Stimulated activated CD4-positive, alpha-beta T cell treated with anti-CD3 and anti-CD28 coated beads, Interleukin-2, amount 100 ng/mL, for 4 hours (primary cell): Measurements from ENCODE around the gene KRTAP5-3.
"Not testable (repeated sequence)": the region's sequence is repeated elsewhere in the genome, so short reads cannot be mapped to it uniquely, and the experiment has no call there.

Source experiments
- DNase-seq: peaks from one replicate; pipeline ENCODE4 v3.0.0-alpha.2; 2020; ENCODE audit warnings: low read depth

Gene KRTAP5-3

DNA sequence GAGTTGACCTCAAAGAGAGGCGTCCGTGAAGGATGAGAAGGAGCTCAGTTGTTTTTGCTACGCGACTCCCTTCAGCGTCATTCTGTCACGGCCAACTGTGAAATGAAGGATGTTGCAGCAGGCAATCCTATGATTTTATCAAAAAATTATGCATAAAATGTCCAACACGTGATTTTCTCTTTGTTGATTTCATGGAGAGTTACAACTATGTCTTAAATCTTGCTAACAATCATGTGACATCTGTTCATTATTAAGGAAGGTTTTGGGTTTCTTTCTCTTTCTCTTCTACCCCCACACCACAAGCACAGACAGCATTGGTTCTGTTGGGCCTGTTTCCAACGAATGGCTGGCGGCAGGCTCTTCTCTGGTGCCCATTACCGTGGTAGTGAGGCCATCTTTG, 10.0 kb upstream of the KRTAP5-3 start:
- DNase-seq = no peak

DNA sequence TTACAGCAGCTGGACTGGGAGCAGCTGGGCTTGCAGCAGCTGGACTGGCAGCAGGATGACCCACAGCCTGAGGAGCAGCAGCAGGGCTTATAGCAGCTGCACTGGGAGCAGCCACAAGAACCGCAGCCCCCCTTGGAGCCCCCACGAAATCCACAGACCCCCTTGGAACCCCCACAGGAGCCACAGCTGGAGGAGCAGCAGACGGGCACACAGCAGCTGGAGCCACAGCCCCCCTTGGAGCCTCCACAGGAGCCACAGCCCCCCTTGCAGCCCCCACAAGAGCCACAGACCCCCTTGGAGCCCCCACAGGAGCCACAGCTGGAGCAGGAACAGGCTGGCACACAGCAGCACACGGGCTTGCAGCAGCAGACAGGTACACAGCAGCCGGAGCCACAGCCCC, 362 bp downstream of the KRTAP5-3 start:
- not testable (repeated sequence) for DNase-seq

DNA sequence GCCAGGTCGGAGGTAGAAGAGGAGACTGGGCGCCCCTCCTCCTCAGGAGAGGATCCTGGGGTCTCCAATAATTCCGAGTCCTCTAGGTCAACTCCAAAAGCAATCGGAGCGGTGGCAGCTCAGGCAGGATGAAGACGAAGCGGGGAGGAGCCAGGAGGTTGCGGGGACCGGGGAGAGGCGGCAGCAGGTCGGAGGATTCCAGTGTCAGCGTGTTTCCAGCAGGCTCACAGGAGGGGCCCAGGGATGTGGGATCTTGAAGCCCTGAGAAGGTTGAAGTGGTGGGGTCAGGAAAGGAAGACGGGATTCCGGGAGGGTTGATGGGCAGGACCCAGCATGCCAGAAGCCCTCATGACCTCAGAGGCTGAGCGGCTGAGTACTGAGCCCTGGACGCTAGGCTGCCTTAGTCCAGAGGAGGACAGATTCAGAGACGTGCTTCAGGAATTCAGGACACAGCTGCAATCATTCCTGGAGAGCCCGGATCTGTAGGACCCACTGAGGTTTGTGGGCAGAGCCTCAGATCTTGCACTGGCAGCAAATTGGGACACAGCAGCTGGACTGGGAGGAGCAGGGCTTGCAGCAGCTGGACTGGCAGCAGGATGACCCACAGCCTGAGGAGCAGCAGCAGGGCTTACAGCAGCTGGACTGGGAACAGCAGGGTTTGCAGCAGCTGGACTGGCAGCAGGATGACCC, 962 bp downstream of the KRTAP5-3 start:
- DNase-seq = not testable (repeated sequence)

DNA sequence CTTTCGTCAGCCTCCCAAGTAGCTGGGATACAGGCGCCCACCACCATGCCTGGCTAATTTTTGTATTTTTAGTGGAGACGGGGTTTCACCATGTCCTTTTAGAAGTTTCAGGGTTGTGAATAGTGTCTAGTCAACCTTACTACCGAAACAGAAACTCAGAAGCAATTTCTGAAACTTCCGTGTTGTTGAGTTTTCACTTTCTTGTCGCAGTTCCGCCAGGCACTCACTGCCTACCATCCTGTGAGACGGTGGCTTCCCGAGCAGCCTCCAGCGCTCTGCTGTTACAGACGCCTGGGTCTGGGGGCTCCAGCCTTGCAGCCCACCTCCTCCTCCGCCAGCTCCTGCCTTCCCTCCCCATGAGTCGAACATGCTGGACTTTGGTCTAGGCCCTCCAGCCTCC, 2.3 kb downstream of the KRTAP5-3 start:
- DNase-seq = not testable (repeated sequence)

DNA sequence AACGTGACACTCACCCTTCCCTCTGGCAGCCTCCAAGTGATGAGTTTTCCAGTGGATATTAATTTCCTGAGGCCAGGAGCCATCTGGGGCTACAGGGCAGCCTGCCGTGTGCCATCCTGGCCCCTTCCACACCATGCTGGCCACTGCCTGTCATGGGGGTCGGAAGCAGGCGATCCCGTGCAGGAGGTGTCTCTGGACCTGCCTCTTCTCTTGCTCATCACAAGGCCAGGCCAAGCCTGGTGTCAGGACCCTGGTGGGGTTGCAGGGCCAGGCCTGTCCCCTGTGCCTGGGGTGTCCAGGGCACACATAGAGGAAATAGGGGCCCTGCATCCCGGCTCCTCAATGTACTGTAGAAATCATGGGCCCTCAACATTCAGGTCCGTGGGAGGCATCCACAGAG, 3.6 kb downstream of the KRTAP5-3 start:
- DNase-seq = no peak

DNA sequence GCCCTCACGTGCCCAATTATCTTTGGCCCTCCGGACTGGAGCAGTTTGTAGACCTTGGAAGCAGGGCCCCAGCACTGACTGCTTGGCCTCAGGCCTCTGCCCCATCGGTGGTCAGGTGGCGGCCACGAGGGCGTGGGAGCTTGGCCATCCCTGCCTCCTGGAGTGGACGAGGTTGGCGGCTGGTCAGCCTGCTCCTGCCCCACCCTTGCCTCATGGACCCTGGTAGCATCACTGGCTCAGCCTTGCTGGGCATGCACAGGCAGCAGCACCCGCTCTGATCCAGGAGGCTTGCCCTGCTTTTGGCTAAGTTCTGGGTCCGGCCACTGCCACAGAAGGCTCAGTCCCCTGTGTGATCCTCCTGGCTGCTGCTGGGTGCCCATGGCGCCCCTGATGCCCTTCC, 4.1 kb downstream of the KRTAP5-3 start:
- DNase-seq = no peak

DNA sequence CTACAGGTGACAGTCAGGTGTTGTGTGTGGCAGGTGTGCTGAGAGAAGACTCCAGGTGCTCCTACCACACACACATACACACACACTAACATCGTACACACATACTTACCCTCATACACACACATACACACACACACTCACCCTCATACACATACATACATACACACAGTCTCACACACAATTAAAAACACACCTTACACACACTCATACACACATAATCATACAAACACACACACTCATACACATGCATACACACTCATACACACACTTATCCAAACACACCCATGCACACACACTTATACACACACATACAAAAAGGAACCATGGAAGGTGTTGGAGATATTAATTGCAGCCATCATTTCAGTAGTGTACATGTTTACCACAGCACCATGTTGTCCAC, 4.6 kb downstream of the KRTAP5-3 start:
- no peak for DNase-seq

DNA sequence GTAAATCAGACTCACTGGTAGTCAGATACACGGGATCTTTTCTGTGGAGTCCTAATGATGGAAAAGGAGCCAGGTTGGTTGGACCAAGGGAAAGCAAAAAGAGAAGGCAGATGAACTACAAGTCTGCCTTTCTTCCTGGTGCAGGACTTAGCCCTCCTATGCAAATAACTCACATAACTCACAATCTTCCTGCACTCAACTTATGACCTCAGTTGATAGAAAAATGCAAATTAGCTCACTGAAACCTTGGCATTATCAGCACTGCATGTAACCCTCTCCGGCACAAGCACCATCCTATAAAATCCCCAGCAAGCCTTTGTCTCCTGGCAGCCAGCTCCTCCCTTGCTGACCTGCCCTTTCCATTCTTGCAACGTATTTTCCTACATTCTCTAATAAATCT, 6.6 kb downstream of the KRTAP5-3 start:
- DNase-seq = not testable (repeated sequence)

DNA sequence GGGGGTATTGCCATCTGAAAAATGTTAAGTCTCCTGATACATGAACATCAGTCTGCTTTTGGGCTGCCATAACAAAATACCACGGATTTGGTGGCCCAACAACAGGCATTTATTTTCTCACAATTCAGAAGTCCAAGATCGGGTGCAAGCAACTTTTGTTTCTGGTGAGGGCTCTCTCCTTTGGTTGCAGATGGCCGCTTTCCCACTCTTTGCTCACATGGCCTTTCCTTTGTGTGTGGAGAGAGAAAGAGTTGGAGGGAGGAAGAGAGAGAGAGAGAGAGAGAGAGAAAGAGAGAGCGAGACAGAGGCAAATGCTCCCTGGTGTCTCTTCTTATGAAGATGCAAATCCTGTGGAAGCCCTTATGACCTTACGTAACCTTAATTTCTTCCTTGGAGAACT, 7.6 kb downstream of the KRTAP5-3 start:
- no peak for DNase-seq

DNA sequence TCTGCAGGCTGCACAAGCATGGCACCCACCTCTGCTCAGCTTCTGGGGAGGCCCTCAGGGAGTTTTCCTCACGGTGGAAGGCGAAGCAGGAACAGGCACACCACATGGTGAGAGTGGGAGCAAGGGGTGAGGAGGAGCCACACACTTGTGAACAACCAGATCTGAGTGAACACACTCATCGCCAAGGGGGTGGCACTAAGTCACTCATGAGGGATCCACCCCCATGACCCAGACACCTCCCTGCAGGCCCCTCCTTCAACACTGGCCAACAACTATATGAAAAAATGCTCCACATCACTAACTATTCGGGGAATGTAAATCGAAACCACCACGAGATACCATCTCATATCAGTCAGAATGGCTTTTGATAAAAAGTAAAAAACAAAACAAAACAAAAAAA, 9.4 kb downstream of the KRTAP5-3 start:
- DNase-seq = no peak

DNA sequence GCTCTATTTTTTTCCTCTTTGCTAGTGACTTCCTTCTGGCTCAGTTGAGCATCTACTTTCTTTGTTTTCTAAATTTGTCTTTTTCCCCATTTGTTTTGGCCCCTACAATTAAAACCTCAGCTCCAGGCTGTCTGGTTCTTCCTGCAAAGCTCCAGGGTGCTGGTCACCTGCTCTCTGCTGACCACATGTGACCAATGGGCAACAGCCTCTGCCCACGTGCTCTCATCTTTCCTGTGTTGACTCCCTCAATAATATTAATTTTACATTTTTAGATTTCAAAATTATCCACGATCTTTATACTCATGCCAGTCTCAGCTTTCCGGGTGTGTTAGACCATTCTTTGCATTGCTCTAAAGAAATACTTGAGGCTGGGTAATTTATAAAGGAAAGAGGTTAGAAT, 9.9 kb downstream of the KRTAP5-3 start:
- not testable (repeated sequence) for DNase-seq

DNA sequence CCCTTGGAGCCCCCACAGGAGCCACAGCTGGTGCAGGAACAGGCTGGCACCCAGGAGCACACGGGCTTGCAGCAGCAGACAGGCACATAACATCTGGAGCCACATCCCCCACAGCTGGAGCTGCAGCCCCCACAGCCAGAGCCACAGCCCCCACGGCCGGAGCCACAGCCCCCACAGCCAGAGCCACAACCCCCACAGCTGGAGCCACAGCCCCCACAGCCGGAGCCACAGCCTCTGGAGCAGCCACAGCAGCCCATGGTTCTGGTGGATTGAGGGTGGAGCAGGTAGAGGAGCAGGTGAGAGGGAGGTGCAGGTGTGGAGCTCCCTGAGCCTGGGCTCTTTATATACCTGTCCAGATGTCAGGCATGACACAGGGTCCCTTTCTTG, 10.3 kb downstream of the KRTAP5-3 start, which contains the start of gene KRTAP5-2:
TSS of gene KRTAP5-2 (minus strand) at position 301 of the 387 bp plus-strand sequence. CDS start at position 257, 44 bp downstream.
- DNase-seq = no peak

DNA sequence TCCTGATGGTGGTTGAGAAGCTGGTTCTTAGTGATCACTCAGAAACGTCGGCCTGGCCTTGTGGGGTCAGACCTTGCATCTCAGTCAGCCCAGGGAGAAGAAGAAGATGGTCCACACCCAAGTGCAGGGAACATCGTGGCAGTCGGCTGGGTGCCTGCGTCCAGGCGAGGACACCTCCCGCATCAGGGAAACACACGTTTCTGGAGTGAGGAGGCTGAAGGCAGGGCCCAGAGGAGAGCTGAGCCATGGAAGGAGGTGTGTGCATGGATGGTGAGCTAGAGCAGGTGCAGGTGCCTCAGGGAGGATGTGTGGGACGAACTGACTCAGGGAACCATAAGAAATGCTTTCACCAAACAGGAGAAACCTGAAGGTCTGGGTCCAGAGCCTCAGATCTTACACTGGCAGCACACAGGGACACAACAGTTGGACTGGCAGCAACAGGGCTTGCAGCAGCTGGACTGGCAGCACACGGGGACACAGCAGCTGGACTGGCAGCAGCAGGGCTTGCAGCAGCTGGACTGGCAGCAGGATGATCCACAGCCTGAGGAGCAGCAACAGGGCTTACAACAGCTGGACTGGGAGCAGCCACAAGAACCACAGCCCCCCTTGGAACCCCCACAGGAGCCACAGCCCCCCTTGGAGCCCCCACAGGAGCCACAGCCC, 10.8 kb downstream of the KRTAP5-3 start:
- no peak for DNase-seq

DNA sequence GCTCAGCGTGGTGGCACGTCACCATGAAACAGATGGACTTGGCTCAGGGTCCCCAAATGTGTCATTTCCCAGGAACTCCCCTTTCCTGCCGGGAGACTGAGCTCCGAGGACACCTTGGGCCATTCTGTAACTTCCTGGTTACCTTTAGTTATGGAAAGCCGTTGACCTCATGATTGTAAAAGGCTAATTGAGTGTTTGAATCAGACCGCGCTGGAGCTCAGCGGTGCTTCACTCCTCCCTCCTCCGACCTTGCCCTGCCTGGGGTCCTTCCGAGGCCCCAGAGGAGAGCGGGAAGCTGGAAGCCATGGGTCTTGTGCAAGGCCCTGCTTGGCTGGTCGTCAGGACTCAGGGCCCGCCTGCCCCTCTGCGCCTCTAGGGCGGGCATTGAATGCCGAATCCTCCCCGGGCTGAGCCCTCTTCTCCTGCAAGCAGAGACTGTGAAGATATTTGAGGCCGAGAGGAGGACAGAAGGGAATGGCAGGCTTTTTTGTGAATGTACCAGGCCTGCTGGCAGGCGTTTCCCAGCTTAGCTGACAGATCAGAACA, 11.6 kb downstream of the KRTAP5-3 start:
- DNase-seq = not testable (repeated sequence)

DNA sequence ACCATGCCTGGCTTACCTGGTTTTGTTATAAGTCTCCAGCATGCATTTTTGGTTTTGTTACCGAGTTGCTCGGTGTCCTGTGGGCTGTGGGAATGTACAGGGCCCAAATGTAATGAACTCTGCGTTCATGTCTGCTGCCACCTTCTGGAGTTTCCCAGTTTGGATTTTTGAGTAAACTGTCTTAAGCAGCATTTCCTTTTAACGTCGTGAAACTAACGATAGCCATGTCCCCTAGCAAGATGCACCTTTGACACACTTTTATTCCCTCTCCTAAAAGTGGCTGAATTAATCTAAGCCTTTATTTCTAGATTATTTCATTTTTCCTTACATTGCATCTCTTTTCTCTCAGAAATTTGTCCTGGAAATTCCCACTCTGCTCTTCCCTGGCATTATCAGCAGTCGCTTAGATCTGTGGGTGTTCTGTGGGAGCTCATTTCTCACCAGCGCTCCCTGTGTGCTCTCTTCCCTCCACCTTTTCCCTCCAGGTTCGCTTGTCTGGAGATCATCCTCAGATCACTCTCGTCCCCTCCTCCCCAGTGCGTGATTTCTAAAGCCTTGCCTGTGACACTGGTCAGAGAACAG, 12.2 kb downstream of the KRTAP5-3 start:
- DNase-seq = not testable (repeated sequence)

DNA sequence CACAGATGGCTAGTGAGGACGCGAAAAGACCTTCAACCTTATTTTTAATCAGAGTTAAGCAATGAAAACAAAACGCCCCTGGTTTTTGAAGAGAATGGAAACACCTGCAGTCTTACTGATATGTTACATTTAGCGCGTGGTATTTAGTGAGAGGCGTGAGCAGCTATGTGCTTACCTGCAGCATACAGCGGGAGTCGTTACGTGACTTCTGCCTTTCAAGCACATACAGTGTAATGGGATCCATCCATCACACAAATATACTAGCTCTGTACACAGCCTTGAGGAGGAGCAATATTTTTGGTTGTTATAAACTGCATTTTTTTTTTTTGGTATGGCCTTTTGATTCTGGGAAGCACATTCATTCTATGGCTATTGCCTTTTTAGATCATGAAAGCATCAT, 15.6 kb downstream of the KRTAP5-3 start:
- no peak for DNase-seq

DNA sequence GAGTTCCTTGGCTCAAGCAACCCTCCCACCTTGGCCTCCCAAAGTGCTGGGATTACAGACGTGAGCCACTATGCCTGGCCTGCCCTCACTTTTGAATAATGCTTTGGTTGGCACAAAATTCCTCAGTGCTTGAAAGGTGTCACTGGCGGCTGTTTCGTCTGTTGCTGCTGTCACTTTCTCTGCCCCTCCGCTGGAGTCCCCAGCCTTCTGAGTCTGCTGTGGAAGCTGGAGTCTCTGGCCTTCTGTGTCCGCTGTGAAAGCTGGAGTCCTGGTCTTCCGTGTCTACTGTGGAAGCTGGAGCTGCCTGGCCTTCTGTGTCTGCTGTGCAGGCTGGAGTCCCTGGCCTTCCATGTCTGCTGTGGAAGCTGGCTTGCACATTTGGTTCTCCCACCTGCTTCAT, 18.3 kb downstream of the KRTAP5-3 start:
- DNase-seq = no peak

DNA sequence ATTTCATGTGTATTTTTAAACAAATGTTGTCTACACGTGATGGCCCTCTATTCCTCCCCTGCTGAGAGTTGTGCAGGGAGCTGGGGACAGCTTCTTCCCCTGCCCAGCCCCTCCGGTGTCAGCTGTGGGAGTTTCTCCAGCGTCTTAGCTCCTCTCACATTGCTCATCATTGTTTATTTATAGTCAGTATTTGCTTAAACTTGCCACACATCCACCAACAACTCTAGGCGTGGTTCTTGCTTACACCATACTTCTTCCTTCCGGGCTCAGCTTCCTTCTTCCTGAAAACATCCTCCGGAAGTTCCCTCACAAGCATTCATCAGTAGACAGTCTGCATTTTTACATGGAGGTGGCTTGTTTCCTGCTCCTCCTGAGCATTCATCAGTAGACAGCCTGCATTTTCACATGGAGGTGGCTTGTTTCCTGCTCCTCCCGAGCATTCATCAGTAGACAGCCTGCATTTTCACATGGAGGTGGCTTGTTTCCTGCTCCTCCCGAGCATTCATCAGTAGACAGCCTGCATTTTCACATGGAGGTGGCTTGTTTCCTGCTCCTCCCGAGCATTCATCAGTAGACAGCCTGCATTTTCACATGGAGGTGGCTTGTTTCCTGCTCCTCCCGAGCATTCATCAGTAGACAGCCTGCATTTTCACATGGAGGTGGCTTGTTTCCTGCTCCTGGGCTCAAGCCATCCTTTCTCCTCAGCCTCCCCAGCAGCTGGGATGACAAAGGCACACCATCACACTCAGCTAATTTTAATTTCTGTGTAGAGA, 18.9 kb downstream of the KRTAP5-3 start:
- not testable (repeated sequence) for DNase-seq

DNA sequence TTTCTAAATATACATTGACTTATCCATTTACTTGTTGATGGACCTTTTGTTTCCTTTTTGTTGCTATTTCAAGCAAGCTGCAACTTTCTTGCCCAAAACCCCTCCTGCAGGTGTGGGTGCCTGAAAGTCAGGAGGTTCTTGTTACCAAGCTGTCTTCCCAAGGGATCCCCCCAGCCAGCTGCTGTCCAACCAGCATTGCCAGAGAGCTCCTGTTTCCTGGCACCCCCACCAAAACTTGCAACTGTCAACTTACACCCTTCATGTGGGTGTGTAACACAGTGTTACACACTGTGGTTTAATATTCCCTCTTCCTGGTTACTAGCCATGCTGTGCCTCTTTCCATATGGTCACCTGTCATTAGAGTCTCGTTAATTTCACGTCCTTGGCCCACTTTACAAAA, 21.6 kb downstream of the KRTAP5-3 start:
- no peak for DNase-seq

DNA sequence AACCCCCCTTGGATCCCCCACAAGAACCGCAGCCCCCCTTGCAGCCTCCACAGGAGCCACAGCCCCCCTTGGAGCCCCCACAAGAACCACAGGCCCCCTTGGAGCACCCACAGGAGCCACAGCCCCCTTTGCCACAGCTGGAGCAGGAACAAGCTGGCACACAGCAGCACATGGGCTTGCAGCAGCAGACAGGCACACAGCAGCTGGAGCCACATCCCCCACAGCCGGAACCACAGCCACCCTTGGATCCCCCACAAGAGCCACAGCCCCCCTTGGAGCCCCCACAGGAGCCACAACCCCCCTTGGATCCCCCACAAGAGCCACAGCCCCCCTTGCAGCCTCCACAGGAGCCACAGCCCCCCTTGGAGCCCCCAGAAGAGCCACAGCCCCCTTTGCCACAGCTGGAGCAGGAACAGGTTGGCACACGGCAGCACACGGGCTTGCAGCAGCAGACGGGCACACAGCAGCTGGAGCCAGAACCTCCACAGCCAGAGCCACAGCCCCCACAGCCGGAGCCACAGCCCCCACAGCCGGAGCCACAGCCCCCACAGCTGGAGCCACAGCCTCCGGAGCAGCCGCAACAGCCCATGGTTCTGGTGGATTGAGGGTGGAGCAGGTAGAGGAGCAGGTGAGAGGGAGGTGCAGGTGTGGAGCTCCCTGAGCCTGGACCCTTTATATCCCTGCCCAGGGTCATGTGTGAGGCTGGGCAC, 23.4 kb downstream of the KRTAP5-3 start, which contains the start of gene KRTAP5-1:
TSS of gene KRTAP5-1 (minus strand) at position 623 of the 710 bp plus-strand sequence. CDS start at position 589, 34 bp downstream.
- not testable (repeated sequence) for DNase-seq

DNA sequence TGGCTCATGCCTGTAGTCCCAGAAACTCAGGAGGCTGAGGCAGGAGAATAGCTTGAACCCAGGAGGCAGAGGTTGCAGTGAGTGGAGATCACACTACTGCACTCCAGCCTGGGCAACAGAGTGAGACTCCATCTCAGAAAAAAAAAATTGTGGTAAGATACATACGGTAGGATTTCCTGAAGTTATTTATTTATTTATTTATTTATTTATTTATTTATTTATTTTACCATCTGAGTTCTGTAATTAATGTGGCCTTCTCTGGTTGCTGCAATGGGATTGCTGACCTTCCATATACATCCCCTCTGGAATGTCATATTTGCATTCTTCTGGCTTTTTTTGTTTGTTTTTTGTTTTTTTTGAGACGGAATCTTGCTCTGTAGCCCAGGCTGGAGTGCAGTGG, 25.4 kb downstream of the KRTAP5-3 start:
- DNase-seq = not testable (repeated sequence)
